Stimulated activated CD4-positive, alpha-beta T cell treated with anti-CD3 and anti-CD28 coated beads, Interleukin-2, amount 100 ng/mL, for 4 hours (primary cell): Measurements from ENCODE around the gene WDR90.

Source experiments
- DNase-seq: peaks from one replicate; pipeline ENCODE4 v3.0.0-alpha.2; 2020; ENCODE audit warnings: low read depth

Gene WDR90

GRCh38 chr16:626787-627453, 22.2 kb upstream of the WDR90 start:
- no peak for DNase-seq

GRCh38 chr16:627454-628239, 21.5 kb upstream of the WDR90 start:
- no peak for DNase-seq

- no peak for DNase-seq
Observed at GRCh38 chr16:628321-629061, 20.7 kb upstream of the WDR90 start.

GRCh38 chr16:629185-629832, 19.9 kb upstream of the WDR90 start:
- DNase-seq, result no peak

- no peak for DNase-seq
Observed at GRCh38 chr16:629833-630248, 19.3 kb upstream of the WDR90 start.

- no peak for DNase-seq
Observed at GRCh38 chr16:630249-630814, 18.8 kb upstream of the WDR90 start.

GRCh38 chr16:630815-631405, 18.3 kb upstream of the WDR90 start, which contains the start of gene WFIKKN1:
TSS of gene WFIKKN1 (plus strand) at chr16:630985. CDS start at chr16:631254, 269 bp downstream.
- DNase-seq, result no peak

GRCh38 chr16:631808-632358, 17.3 kb upstream of the WDR90 start:
- no peak for DNase-seq

GRCh38 chr16:632486-633335, 16.5 kb upstream of the WDR90 start:
- DNase-seq, result no peak

GRCh38 chr16:633336-634050, 15.7 kb upstream of the WDR90 start:
- DNase-seq, result no peak

- DNase-seq, result no peak
Observed at GRCh38 chr16:634051-634670, 15.0 kb upstream of the WDR90 start.

GRCh38 chr16:634996-635395, 14.2 kb upstream of the WDR90 start:
- DNase-seq, result no peak

GRCh38 chr16:635573-636205, 13.5 kb upstream of the WDR90 start:
- no peak for DNase-seq

- DNase-seq, result peak; percentile 90
Observed at GRCh38 chr16:636206-637080, 12.7 kb upstream of the WDR90 start, which contains the start of gene METTL26. TSS of gene METTL26 (minus strand) at chr16:636305. CDS start at chr16:636290, 15 bp downstream.

GRCh38 chr16:637081-638018, 11.8 kb upstream of the WDR90 start:
- peak; percentile 83 for DNase-seq

- DNase-seq, result no peak
Observed at GRCh38 chr16:638034-638543, 11.1 kb upstream of the WDR90 start.
